Measurements from ENCODE around the gene TMEM248.
A peak's percentile ranks its signal among the peaks of the same experiment; 100 is the strongest.

- TF ChIP-seq GLI4 (tag by site-specific recombination; IDR thresholded peaks at IDR 0.05): peak; percentile 99
- 0 out of 2 replicates have a peak, but pooled peaks have one; percentile 54 for TF ChIP-seq ZSCAN30 (tag by site-specific recombination; IDR thresholded peaks at IDR 0.05)
- TF ChIP-seq CTCF (tag by site-specific recombination; IDR thresholded peaks at IDR 0.05): peak; percentile 34; the same call in 1 of the 2 replicates
- TF ChIP-seq FEZF1 (tag by site-specific recombination; IDR thresholded peaks at IDR 0.05): peak; percentile 26; the same call in 1 of the 2 replicates
- TF ChIP-seq ZNF664 (tag by site-specific recombination; IDR thresholded peaks at IDR 0.05): no peak
- no peak for TF ChIP-seq ZNF274 (IDR thresholded peaks at IDR 0.05; ENCODE audit: low read length)
- no peak for TF ChIP-seq ZNF274 (tag by site-specific recombination; IDR thresholded peaks at IDR 0.05; ENCODE audit: borderline replicate concordance)
- TF ChIP-seq ZNF146 (tag by site-specific recombination; IDR thresholded peaks at IDR 0.05): peak; percentile 80
- TF ChIP-seq SP2 (tag by site-specific recombination; IDR thresholded peaks at IDR 0.05): peak; percentile 45
- no peak; the same call in 1 of the 2 replicates for TF ChIP-seq YY1 (tag by site-specific recombination; IDR thresholded peaks at IDR 0.05)
- peak; percentile 65; the same call in 1 of the 2 replicates for TF ChIP-seq ZBTB20 (tag by site-specific recombination; IDR thresholded peaks at IDR 0.05)
- peak; percentile 60 for TF ChIP-seq PATZ1 (tag by site-specific recombination; IDR thresholded peaks at IDR 0.05)
- no peak for TF ChIP-seq ZNF747 (tag by site-specific recombination; IDR thresholded peaks at IDR 0.05)
- 0 out of 2 replicates have a peak, but pooled peaks have one; percentile 26 for TF ChIP-seq PRDM4 (tag by site-specific recombination; IDR thresholded peaks at IDR 0.05)
Observed at GRCh38 chr7:66920769-66921395, at the start of gene TMEM248.
